Activated naive CD8-positive, alpha-beta T cell treated with anti-CD3 and anti-CD28 coated beads, Interleukin-2, amount 10 ng/mL, durations not matched to agents 7 days and 5 days (primary cell): ENCODE data around the gene IRF1. TPM values are rescaled to one million over a fixed set of nuclear protein-coding genes. Genes with fewer than 3 reads are reported as not detected.

Experiments used
- ATAC-seq: fragments of 150-1000 bp; cut with Tn5 transposase; one replicate; pipeline ENCODE4 v1.10.0; 2021; ENCODE audit warnings: low read depth, moderate library complexity
- POLR2A ChIA-PET: fragments of 350-600 bp; sonication (Branson Sonifier 250); formaldehyde crosslinking; loops from one replicate; lab custom pipeline; 2021; ENCODE audit warnings: antibody characterized with exemption; lab: Charles Lee
- DNase-seq: peaks from one replicate; pipeline ENCODE4 v3.0.0; 2021
- H3K27ac Mint-ChIP-seq: one replicate; pipeline ENCODE4 v1.8.0; 2022; ENCODE audit warnings: mild to moderate bottlenecking, mixed read lengths
- H3K27me3 Mint-ChIP-seq: one replicate; pipeline ENCODE4 v1.8.0; 2022; ENCODE audit warnings: mild to moderate bottlenecking, moderate library complexity, mixed read lengths
- H3K36me3 Mint-ChIP-seq: one replicate; pipeline ENCODE4 v1.8.0; 2021; ENCODE audit warnings: mild to moderate bottlenecking, mixed read lengths
- H3K4me1 Mint-ChIP-seq: one replicate; pipeline ENCODE4 v1.8.0; 2021; ENCODE audit warnings: mixed read lengths
- H3K4me3 Mint-ChIP-seq: one replicate; pipeline ENCODE4 v1.8.0; 2022; ENCODE audit warnings: mild to moderate bottlenecking, moderate library complexity, mixed read lengths
- H3K9me3 Mint-ChIP-seq: one replicate; pipeline ENCODE4 v1.8.0; 2021; ENCODE audit warnings: mixed read lengths
- total RNA-seq, 2 experiments: library from RNA; stranded (reverse); gene quantifications; one replicate each; pipeline ENCODE4 v1.2.3, GENCODE V29; 2021

Gene IRF1
- total RNA-seq, 2 experiments from 2014 or later, result 228 to 238 TPM

DNA sequence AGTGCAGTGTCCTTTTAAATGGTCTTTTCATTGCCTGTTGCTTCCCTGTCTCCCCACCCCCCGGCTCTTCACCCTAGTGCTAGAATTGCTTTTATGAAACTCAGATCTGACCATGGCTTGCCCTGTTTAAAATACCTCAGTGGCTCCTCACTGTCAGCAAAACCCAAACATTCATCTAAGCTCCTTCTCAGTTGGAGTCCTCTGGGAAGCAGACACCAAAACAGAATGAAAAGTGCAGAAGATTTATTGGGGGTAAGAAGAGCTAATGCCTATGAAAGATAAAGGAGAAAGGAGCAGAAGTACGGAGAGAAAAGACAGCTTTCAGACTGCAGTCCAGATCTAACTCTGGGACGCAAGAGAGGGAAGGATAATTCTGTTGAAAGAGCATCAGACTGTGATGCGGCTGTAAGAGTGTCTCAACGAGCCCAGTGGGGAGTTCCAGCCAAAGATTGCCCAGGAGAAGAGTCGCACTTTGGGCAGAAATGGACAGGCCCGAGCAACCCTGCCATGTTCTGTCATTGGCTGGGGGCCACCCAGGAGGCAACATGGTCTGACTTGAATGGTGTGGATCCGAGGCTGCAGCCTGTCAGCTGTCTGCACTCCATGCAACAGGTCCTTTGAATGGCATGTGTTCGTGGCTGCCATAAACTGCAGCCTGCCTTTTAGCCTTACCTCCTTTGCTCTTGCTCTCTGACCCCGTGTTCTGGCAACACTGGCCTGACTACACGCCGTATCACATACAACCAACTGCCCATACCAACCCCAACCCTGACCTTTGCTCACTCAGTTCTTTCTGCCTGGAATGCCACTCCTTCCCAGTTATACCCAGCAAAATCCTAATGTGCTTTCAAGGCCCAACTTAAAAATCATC, 55.9 kb downstream of the IRF1 start:
- peak overlapping the region; percentile 39 for H3K27ac Mint-ChIP-seq
- POLR2A ChIA-PET, result interaction anchor here (3.7 to 6.1 kb wide), 4 partner anchors 22 to 56 kb away, joined by 32 to 57 read pairs (median 40); partner anchors contain the start of gene IRF1
- no peak for DNase-seq
- peaks cover 47% of the 10 kb centered on the region for H3K36me3 Mint-ChIP-seq
- ATAC-seq, result no peak
- H3K27me3 Mint-ChIP-seq, result no peaks in the 10 kb centered on the region
- peaks cover 77% of the 10 kb centered on the region for H3K4me1 Mint-ChIP-seq
- no peak overlapping the region for H3K4me3 Mint-ChIP-seq
- no peaks in the 10 kb centered on the region for H3K9me3 Mint-ChIP-seq

DNA sequence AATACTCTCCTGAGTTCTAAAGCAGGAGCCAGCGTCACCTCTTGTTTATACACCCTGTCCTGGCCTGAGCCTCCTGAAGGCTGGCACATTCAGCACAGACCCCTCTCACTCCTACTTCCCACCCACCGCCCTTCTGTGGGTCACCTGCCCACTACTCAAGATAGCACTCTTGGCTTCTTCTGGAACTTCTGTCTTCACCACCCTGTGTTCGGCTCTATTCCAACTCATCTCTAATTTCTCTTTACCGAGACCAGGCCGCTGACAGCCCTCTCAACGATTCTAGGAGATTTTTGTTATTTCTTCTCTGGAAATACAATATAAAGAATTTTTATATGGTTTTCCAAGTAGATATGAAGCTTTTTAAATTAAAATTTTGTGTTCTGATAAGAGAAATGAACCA, 57.4 kb downstream of the IRF1 start:
- peaks cover 54% of the 10 kb centered on the region for H3K36me3 Mint-ChIP-seq
- H3K9me3 Mint-ChIP-seq, result no peaks in the 10 kb centered on the region
- no peak for ATAC-seq
- peaks cover 77% of the 10 kb centered on the region for H3K4me1 Mint-ChIP-seq
- no peak for DNase-seq
- H3K4me3 Mint-ChIP-seq, result no peak overlapping the region
- POLR2A ChIA-PET, result interaction anchor here (0.8 to 4.9 kb wide), 3 partner anchors 13 to 47 kb away, joined by 3 to 32 read pairs (median 4); no protein-coding TSS in a partner anchor
- no peaks in the 10 kb centered on the region for H3K27me3 Mint-ChIP-seq
- H3K27ac Mint-ChIP-seq, result peak overlapping the region; percentile 72

DNA sequence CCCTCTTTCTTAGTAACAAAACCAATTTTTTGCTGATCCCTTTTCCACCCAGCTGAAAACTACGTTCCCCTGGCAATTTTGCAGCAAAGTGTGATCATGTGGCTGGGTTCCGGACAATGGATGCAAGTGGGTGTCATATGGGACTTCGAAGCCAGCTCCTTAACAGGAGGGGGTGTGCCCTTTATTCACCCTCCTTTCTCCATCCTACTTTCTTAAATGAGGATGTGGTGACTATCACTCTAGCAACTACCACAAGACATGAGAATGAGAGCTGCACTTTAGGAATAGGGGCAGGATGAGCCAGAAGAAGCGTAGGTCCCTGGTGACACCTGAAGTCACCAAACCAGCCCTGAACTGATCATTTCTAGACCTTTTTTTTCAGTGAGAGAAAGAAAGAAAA, 58.9 kb downstream of the IRF1 start:
- ATAC-seq (no peak), DNase-seq (no peak)
- peaks cover 78% of the 10 kb centered on the region for H3K4me1 Mint-ChIP-seq
- no peaks in the 10 kb centered on the region for H3K27me3 Mint-ChIP-seq
- H3K27ac Mint-ChIP-seq, result peak overlapping the region; percentile 72
- H3K4me3 Mint-ChIP-seq, result peak overlapping the region; percentile 23
- no peaks in the 10 kb centered on the region for H3K9me3 Mint-ChIP-seq
- peaks cover 54% of the 10 kb centered on the region for H3K36me3 Mint-ChIP-seq
- POLR2A ChIA-PET, result interaction anchor here (0.8 to 4.9 kb wide), 7 partner anchors 9 to 64 kb away, joined by 3 to 32 read pairs (median 7); partner anchors contain the start of gene IRF1

Other genes starting within 250 kb of the IRF1 start
- gene PDLIM4, start 233.1 kb downstream of the IRF1 start, total RNA-seq, result under 1 TPM in 1 of 2 experiments, not detected in 1; 0.64 TPM
- under 1 TPM in 1 of 2 experiments, not detected in 1; 0.14 TPM for gene SLC22A4, start 196.4 kb downstream of the IRF1 start, total RNA-seq
- 1 to 10 TPM; 5.1 to 6.0 TPM for gene SLC22A5, start 121.1 kb downstream of the IRF1 start, total RNA-seq
- not detected for gene IL5, start 52.7 kb upstream of the IRF1 start, total RNA-seq
- 10 to 100 TPM; 30.7 to 34.1 TPM for gene RAD50, start 66.2 kb upstream of the IRF1 start, total RNA-seq
- gene IL13, start 167.4 kb upstream of the IRF1 start, total RNA-seq, result under 1 TPM; 0.30 to 0.37 TPM
- gene IL4, start 183.2 kb upstream of the IRF1 start, total RNA-seq, result 1 to 10 TPM in 1 of 2 experiments, not detected in 1; 1.8 TPM
- 10 to 100 TPM; 16.8 to 19.3 TPM for gene KIF3A, start 246.8 kb upstream of the IRF1 start, total RNA-seq